HEK293 (cell line): ENCODE measurements around the gene GSTM1.

Source experiments
- CTCF ChIA-PET: fragments of 350-600 bp; formaldehyde crosslinking; extraction: SDS; loops from one replicate; lab custom pipeline; 2021; ENCODE audit warnings: antibody characterized with exemption; lab: Yijun Ruan, JAX
- POLR2A ChIA-PET: fragments of 300-600 bp; formaldehyde crosslinking; extraction: SDS; loops from one replicate; lab custom pipeline; 2020; ENCODE audit warnings: antibody characterized with exemption, inconsistent platforms; lab: Yijun Ruan, JAX
- H3K27ac ChIP-seq: fragments of 200-500 bp; sonication (Bioruptor generic); 2 replicates; pipeline ENCODE4 v1.5.1; 2014; ENCODE audit warnings: low read depth, low read length, control low read depth, inconsistent platforms; ENCODE audit errors: extremely low read depth
- H3K36me3 ChIP-seq, 2 experiments: fragments of 200-500 bp in 1 of 2; sonication (Bioruptor generic) in 1 of 2; 1 replicate in 1 of 2; 2 replicates in 1 of 2; pipeline ENCODE4 v1.5.1; 2014 to 2017; ENCODE audit warnings: inconsistent platforms in 2 of 2, low read length in 2 of 2; ENCODE audit not compliant: control insufficient read depth in 2 of 2, insufficient read depth in 1 of 2
- H3K4me1 ChIP-seq: fragments of 200-500 bp; sonication (Bioruptor generic); 2 replicates; pipeline ENCODE4 v1.5.1; 2014; ENCODE audit warnings: mild to moderate bottlenecking, low read length, inconsistent platforms; ENCODE audit not compliant: control insufficient read depth, insufficient read depth
- H3K4me3 ChIP-seq: 2 replicates; pipeline ENCODE4 v1.5.1; 2011; ENCODE audit warnings: low read depth, mild to moderate bottlenecking, control low read depth, low read length, moderate library complexity
- H3K9me3 ChIP-seq: fragments of 200-500 bp; sonication (Bioruptor generic); 2 replicates; pipeline ENCODE4 v1.5.1; 2014; ENCODE audit warnings: low read depth, low read length, inconsistent platforms; ENCODE audit not compliant: control insufficient read depth, insufficient read depth
- BCL11A ChIP-seq: fragments of 450-650 bp; formaldehyde crosslinking; IDR thresholded peaks from 2 replicates; pipeline ENCODE4 v1.5.1; 2016; ENCODE audit warnings: low read depth, missing biosample characterization, missing genetic modification characterization
- OSR2 ChIP-seq: fragments of 450-650 bp; formaldehyde crosslinking; IDR thresholded peaks from 2 replicates; pipeline ENCODE4 v1.5.1; 2016; ENCODE audit warnings: missing biosample characterization, missing genetic modification characterization
- PBX3 ChIP-seq: sonication (generic); formaldehyde crosslinking; IDR thresholded peaks from 2 replicates; pipeline ENCODE4 v1.8.1; 2022; ENCODE audit warnings: mild to moderate bottlenecking, moderate library complexity, missing genetic modification reagents
- SALL2 ChIP-seq: fragments of 450-650 bp; formaldehyde crosslinking; IDR thresholded peaks from 2 replicates; pipeline ENCODE4 v1.5.0; 2017; ENCODE audit warnings: missing biosample characterization, mild to moderate bottlenecking, missing genetic modification characterization, borderline replicate concordance
- SCRT1 ChIP-seq: fragments of 450-650 bp; formaldehyde crosslinking; IDR thresholded peaks from 2 replicates; pipeline ENCODE4 v1.5.1; 2016; ENCODE audit warnings: missing biosample characterization, missing genetic modification characterization, borderline replicate concordance
- YY1 ChIP-seq: fragments of 450-650 bp; formaldehyde crosslinking; IDR thresholded peaks from 2 replicates; pipeline ENCODE4 v1.5.1; 2018; ENCODE audit warnings: missing biosample characterization, missing genetic modification characterization
- YY2 ChIP-seq: fragments of 450-650 bp; formaldehyde crosslinking; IDR thresholded peaks from 2 replicates; pipeline ENCODE4 v1.5.1; 2016; ENCODE audit warnings: missing biosample characterization, missing genetic modification characterization
- ZBTB11 ChIP-seq: fragments of 450-650 bp; formaldehyde crosslinking; conservative IDR thresholded peaks from 2 replicates; pipeline ENCODE4 v1.5.1; 2016; ENCODE audit warnings: low read depth, missing biosample characterization, missing genetic modification characterization
- ZBTB20 ChIP-seq: fragments of 450-650 bp; formaldehyde crosslinking; IDR thresholded peaks from 2 replicates; pipeline ENCODE4 v1.5.1; 2016; ENCODE audit warnings: missing biosample characterization, missing genetic modification characterization
- ZNF155 ChIP-seq: fragments of 450-650 bp; formaldehyde crosslinking; IDR thresholded peaks from 2 replicates; pipeline ENCODE4 v1.5.1; 2016; ENCODE audit warnings: missing biosample characterization, missing genetic modification characterization
- ZNF302 ChIP-seq: fragments of 450-650 bp; formaldehyde crosslinking; IDR thresholded peaks from 2 replicates; pipeline ENCODE4 v1.5.1; 2016; ENCODE audit warnings: missing biosample characterization, missing genetic modification characterization, low read depth
- ZNF660 ChIP-seq: fragments of 450-650 bp; IDR thresholded peaks from 2 replicates; pipeline ENCODE4 v1.5.1; 2018; ENCODE audit warnings: missing biosample characterization, mild to moderate bottlenecking, missing genetic modification characterization
- ZNF677 ChIP-seq: fragments of 450-650 bp; IDR thresholded peaks from 2 replicates; pipeline ENCODE4 v1.5.0; 2018; ENCODE audit warnings: missing biosample characterization, mild to moderate bottlenecking, missing genetic modification characterization, moderate library complexity
- ZNF747 ChIP-seq: fragments of 450-650 bp; formaldehyde crosslinking; IDR thresholded peaks from 2 replicates; pipeline ENCODE4 v1.5.1; 2016; ENCODE audit warnings: missing biosample characterization, missing genetic modification characterization
- TF ChIP-seq, protein P1 (sequence below): fragments of 450-650 bp; formaldehyde crosslinking; IDR thresholded peaks from 2 replicates; pipeline ENCODE4 v1.5.1; 2016; ENCODE audit warnings: missing biosample characterization, missing genetic modification characterization
- TF ChIP-seq, protein P2 (sequence below): fragments of 450-650 bp; formaldehyde crosslinking; IDR thresholded peaks from 2 replicates; pipeline ENCODE4 v1.5.1; 2016; ENCODE audit warnings: missing biosample characterization, missing genetic modification characterization
- TF ChIP-seq, protein P3 (sequence below): fragments of 450-650 bp; formaldehyde crosslinking; IDR thresholded peaks from 2 replicates; pipeline ENCODE4 v1.5.1; 2016; ENCODE audit warnings: missing biosample characterization, missing genetic modification characterization

The GSTM1 gene

GRCh38 chr1:109641078-109641740 is 46.4 kb upstream of the GSTM1 start:
- POLR2A ChIA-PET, result interaction anchor here (1.5 to 2.9 kb wide), 4 partner anchors 92 to 344 kb away, joined by 4 to 44 read pairs (median 8); partner anchors contain the start of genes AHCYL1 and GNAI3

More at GRCh38 chr1:109641078-109641740, 46.4 kb upstream of the GSTM1 start:
- CTCF ChIA-PET, result interaction anchor here (0.6 to 11.3 kb wide), 34 partner anchors 10 to 695 kb away, joined by 3 to 345 read pairs (median 4); partner anchors contain the start of genes AHCYL1, AMPD2, CYB561D1 and GNAI3
- H3K36me3 ChIP-seq, result no peaks in the 10 kb centered on the region
- H3K4me3 ChIP-seq, result no peak overlapping the region
- no peaks in the 10 kb centered on the region for H3K4me1 ChIP-seq
- TF ChIP-seq SCRT1, result no peak
- no peak for TF ChIP-seq PBX3 (CRISPR knock-in tag)
- TF ChIP-seq ZBTB20, result no peak
- no peak for TF ChIP-seq ZBTB11 (tag by site-specific recombination)
- no peak for TF ChIP-seq OSR2
- TF ChIP-seq YY2 (tag by site-specific recombination), result no peak
- no peak for TF ChIP-seq ZNF302 (tag by site-specific recombination)
- TF ChIP-seq, protein P1, sequence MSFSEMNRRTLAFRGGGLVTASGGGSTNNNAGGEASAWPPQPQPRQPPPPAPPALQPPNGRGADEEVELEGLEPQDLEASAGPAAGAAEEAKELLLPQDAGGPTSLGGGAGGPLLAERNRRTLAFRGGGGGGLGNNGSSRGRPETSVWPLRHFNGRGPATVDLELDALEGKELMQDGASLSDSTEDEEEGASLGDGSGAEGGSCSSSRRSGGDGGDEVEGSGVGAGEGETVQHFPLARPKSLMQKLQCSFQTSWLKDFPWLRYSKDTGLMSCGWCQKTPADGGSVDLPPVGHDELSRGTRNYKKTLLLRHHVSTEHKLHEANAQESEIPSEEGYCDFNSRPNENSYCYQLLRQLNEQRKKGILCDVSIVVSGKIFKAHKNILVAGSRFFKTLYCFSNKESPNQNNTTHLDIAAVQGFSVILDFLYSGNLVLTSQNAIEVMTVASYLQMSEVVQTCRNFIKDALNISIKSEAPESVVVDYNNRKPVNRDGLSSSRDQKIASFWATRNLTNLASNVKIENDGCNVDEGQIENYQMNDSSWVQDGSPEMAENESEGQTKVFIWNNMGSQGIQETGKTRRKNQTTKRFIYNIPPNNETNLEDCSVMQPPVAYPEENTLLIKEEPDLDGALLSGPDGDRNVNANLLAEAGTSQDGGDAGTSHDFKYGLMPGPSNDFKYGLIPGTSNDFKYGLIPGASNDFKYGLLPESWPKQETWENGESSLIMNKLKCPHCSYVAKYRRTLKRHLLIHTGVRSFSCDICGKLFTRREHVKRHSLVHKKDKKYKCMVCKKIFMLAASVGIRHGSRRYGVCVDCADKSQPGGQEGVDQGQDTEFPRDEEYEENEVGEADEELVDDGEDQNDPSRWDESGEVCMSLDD, result no peak
- no peak for TF ChIP-seq SALL2 (tag by site-specific recombination)
- no peak for TF ChIP-seq ZNF747 (tag by site-specific recombination)
- TF ChIP-seq, protein P2, sequence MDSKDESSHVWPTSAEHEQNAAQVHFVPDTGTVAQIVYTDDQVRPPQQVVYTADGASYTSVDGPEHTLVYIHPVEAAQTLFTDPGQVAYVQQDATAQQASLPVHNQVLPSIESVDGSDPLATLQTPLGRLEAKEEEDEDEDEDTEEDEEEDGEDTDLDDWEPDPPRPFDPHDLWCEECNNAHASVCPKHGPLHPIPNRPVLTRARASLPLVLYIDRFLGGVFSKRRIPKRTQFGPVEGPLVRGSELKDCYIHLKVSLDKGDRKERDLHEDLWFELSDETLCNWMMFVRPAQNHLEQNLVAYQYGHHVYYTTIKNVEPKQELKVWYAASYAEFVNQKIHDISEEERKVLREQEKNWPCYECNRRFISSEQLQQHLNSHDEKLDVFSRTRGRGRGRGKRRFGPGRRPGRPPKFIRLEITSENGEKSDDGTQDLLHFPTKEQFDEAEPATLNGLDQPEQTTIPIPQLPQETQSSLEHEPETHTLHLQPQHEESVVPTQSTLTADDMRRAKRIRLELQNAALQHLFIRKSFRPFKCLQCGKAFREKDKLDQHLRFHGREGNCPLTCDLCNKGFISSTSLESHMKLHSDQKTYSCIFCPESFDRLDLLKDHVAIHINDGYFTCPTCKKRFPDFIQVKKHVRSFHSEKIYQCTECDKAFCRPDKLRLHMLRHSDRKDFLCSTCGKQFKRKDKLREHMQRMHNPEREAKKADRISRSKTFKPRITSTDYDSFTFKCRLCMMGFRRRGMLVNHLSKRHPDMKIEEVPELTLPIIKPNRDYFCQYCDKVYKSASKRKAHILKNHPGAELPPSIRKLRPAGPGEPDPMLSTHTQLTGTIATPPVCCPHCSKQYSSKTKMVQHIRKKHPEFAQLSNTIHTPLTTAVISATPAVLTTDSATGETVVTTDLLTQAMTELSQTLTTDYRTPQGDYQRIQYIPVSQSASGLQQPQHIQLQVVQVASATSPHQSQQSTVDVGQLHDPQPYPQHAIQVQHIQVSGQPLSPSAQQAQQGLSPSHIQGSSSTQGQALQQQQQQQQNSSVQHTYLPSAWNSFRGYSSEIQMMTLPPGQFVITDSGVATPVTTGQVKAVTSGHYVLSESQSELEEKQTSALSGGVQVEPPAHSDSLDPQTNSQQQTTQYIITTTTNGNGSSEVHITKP (tag by site-specific recombination), result no peak
- no peak for TF ChIP-seq BCL11A (tag by site-specific recombination)
- no peak for TF ChIP-seq YY1
- no peak for TF ChIP-seq ZNF660 (tag by site-specific recombination)
- TF ChIP-seq ZNF677 (tag by site-specific recombination), result no peak
- TF ChIP-seq ZNF155 (tag by site-specific recombination), result no peak
- TF ChIP-seq, protein P3, sequence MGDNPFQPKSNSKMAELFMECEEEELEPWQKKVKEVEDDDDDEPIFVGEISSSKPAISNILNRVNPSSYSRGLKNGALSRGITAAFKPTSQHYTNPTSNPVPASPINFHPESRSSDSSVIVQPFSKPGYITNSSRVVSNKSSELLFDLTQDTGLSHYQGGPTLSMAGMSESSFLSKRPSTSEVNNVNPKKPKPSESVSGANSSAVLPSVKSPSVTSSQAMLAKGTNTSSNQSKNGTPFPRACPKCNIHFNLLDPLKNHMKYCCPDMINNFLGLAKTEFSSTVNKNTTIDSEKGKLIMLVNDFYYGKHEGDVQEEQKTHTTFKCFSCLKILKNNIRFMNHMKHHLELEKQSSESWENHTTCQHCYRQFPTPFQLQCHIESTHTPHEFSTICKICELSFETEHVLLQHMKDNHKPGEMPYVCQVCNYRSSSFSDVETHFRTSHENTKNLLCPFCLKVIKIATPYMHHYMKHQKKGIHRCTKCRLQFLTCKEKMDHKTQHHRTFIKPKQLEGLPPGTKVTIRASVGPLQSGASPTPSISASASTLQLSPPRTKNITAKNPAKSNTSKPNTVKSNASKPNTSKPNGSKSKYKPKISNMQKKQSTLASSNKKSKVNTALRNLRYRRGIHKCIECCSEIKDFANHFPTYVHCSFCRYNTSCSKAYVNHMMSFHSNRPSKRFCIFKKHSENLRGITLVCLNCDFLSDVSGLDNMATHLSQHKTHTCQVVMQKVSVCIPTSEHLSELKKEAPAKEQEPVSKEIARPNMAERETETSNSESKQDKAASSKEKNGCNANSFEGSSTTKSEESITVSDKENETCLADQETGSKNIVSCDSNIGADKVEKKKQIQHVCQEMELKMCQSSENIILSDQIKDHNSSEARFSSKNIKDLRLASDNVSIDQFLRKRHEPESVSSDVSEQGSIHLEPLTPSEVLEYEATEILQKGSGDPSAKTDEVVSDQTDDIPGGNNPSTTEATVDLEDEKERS (tag by site-specific recombination), result no peak
- H3K9me3 ChIP-seq, result no peaks in the 10 kb centered on the region
- H3K27ac ChIP-seq, result no peak overlapping the region
